Limb (tissue), 2 donors: ENCODE measurements around the gene KCTD16.

Source experiments
- DNase-seq, 2 donors: peaks; one replicate each; pipeline ENCODE4 v3.0.0-alpha.2; 2016; ENCODE audit errors: extremely low spot score in 2 of 2

KCTD16 gene

GRCh38 chr5:144166696-144167095 is 4.0 kb upstream of the KCTD16 start:
- DNase-seq = no peak

- no peak for DNase-seq
Measured at GRCh38 chr5:144167998-144168397, 2.7 kb upstream of the KCTD16 start.

GRCh38 chr5:144169904-144170275 is 783 bp upstream of the KCTD16 start:
- peak in 1 of 2 donors; percentile 10 for DNase-seq

DNA sequence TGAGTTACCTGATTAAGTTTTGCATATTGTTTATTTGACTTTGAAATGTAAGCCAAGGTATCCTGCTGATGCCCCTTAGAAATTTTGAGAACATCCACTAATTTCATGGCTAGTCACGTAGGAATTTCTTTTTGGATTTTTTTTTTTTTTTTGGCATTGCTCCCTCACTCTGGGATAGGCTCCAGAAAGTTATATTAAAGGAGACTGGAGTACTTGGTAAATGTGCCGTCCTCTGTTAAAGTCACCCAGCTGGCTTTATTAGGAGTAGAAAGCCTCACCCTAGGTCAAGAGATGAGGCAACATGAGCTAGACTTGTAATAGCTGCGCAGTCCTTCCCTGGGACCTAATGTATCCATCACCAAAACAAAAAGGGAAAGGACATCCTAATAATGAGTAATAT is 3.1 kb downstream of the KCTD16 start:
- no peak for DNase-seq

DNA sequence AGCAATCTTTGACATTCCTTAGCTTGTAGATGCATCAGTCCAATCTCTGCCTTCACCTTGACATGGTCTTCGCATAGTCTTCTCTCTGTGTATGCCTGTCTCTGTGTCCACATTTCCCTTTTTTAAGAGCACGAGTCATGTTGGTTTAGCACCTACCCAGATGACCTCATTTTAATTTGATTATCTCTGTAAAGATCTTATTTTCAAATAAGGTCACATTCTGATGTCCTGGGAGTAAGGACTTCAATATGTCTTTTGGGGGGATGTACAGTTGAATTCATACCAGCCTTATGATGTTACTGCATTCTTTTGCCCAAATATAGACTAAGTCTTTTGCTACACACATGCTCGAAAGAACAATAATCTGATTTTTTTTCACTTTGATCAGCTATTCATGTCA is 6.9 kb downstream of the KCTD16 start:
- no peak for DNase-seq

DNA sequence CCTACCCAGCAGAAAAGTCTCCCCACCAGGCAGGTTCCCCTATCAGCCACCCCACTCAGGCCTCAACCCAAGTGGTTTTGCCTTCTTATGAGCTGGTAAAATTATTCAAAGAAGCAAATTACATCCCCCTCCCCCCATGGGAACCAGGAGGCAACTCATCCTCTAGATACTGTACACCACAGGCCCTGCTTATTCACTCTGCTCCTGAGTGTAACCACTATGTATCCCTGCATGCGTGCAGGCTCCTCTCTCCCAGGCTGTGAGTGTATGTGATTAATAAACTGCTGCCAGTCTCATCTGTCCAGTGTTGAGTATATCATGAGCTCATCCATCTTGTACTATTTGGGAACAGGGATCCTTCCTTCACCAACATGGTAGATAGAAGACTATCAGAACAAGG is 8.6 kb downstream of the KCTD16 start:
- DNase-seq = no peak

DNA sequence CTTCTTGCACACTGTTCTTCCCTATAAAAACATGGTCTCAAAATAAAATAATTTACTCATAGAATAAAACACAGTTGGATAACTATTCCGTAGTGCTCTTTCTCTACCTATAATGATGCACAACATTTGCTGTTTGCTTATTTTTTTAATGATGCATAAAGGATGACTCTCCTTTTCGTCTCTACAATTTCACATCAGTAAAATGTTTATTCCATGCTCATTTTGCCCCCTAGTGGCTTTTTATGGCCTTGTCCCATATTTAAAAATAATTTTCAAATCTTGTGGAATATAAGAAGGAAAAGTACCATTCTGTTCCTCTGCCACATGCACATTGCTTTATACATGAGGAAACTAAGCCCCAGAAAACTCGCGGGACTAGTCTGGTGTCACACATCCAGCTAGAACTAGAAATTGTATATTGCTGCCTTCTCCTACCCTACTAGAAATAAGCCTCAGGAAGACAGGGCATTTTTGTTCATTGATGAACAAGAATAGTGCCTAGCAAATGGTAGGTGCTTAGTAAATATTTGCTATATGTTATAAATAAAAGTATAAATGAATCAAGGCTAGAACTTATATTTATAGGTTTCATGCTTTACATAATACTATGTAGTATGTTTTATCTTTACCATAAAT is 12.7 kb downstream of the KCTD16 start:
- DNase-seq = peak in 1 of 2 donors; percentile 43

GRCh38 chr5:144187699-144188294 is 17.1 kb downstream of the KCTD16 start:
- DNase-seq = peak in 1 of 2 donors; percentile 52

GRCh38 chr5:144189800-144190429 is 19.2 kb downstream of the KCTD16 start:
- DNase-seq = no peak

- DNase-seq = no peak
Measured at GRCh38 chr5:144191531-144191930, 20.9 kb downstream of the KCTD16 start.

- DNase-seq = no peak
Measured at GRCh38 chr5:144191998-144192397, 21.3 kb downstream of the KCTD16 start.

- no peak for DNase-seq
Measured at GRCh38 chr5:144192661-144193060, 22.0 kb downstream of the KCTD16 start.

DNA sequence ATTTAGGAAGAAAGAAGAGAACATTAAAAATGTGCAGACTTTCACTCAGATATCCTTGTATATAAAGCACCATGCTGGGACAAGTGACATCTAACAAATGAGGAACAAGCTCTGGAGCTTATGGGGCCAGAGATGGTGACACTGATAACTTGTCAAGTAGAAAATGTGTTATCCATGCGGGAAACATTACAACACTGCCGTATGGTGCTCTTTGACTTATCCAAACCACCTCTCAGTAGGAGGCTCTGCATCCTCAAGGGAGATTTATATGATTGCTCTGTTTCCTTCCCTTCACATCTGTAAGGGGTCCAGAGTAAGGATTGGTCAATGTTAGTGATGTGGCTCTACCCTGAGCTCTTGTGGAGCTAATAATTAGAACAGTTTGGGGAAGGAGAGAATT is 23.5 kb downstream of the KCTD16 start:
- no peak for DNase-seq

- no peak for DNase-seq
Measured at GRCh38 chr5:144195448-144195847, 24.8 kb downstream of the KCTD16 start.

GRCh38 chr5:144196612-144197011 is 25.9 kb downstream of the KCTD16 start:
- DNase-seq = no peak

DNA sequence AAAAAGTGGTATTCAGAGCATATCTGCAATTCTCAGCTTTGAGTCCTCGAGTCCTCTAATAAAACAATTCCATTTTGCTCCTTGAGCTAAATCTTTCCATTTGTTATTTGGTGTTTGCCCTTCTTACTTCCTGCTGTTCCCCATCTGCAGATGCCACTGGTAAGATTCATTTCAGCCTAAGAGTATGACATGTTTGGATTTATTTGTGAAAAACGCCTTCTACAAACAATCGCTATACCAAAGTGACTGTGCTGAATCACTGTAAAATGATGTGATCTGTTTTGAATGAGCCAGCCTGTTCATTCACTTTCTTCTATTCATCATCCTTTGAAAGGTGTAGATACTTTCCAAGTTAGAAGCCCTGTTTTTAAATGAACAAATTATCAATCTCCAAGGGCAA is 27.7 kb downstream of the KCTD16 start:
- DNase-seq = no peak

DNA sequence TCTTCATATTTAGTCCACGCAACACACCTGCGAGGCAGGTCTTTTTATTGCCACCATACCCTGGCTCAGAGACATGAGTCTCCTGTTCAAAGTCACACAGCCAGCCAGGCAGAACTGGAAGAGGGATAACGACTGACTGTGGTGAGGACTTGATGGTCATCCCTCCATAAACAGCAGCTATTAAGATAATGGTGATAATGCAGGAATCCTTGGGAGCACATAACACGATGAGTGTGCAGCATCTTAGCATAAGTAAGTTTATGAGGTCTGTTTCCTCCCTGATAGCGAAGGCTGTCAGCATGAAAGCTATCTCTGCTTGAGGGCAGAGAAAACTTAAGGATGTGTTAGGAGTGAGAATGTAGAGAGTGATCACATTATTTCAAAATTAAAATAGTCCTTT is 30.9 kb downstream of the KCTD16 start:
- DNase-seq = no peak

DNA sequence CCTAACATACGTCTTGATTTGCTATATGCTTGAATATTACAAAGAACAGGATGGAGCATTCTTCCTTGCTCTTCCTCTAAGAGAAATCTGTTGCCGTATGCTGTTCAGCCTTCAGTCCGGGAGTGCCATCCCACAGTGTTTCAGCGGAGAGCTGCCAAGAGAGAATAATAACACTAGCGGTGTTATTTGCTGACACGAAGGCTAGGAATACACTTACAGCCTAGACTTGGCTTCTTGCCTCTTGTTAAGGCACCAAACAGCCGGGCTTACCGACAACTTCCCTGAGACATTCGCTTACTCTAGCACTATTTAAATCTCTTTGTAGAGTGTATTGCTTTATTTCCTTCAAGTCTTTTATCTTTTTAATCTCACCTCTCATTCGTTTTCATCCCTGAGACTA is 31.4 kb downstream of the KCTD16 start:
- no peak for DNase-seq

GRCh38 chr5:144202726-144203125 is 32.1 kb downstream of the KCTD16 start:
- DNase-seq = no peak

DNA sequence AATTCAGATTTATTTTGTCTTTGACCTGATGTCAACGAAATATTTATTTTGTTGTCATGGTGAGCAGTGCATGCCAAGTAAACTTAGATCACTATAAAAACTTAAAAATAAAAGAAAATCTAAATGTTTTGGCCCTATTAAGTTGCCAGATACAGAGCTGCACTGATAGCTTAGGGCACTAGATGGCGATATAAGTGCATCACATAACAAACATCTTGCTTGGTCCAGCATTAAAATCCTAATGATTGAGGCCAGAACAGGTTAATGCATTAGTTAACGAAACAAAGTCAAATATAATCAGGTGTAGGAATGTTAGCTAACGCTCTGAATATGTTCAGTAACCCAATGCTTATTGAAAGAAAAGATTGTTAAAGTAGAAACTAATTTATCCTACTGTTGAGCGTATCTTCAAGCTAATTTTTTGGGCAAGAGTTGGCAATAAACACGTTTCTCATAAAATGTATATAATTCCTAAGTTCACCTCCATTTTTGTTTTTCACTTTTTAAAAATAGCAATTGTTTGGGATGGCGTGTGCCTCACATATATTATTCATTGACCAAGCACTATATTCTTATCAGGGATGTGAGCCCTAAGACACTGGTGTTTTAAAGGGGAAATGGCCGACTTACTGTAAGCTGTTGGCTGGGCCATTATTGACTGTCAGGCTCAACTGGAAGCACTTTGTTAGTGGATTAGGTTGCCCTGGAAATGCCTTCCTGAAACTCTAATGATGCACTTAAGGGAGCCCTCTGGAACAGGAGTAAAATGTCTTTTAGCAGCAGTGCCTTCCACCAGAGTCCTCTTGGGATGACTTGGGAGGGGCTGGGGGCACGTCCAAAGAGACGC is 33.3 kb downstream of the KCTD16 start:
- peak; percentile 49 to 82 for DNase-seq

DNA sequence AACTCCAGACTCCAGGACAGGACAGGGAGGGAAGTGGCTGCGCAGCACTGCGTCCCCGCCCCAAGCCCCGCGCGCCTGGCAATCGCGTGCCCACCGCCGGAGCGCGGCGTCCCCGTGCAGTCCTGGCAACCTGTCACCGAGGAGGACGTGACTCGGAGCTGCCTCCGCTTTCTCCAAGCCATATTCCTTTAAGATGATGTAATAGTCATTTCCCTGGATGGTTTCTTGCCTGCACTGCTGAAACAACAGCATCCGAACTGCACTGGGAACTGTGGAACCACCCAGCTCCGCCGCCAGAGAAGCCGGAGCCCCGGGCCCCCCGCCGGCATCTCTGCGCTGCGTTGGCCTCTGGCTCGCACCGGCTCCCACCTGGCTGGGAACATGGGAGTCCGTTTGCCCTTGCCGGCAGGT is 34.5 kb downstream of the KCTD16 start:
- DNase-seq = peak; percentile 33 to 71

DNA sequence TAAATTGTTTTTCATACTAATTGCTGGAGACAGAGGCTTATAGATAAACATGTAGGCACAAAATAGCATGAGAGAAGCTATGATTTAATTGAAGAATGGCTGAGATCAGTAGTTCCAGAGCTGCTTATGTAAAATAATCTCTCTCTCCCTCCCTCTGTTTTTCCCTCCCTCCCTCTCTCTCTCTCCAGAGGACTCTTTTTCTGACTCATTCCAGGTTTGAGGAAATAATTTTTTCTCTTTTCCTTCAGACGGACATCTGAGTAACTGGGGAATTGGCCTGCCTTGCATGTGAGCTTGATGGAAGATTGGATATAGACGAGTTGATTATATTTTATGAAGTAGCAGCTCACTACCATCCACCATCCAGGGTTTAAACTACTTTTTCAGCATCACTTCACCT is 35.5 kb downstream of the KCTD16 start:
- no peak for DNase-seq
